Loucy (cell line): Measurements from ENCODE around the gene GAB2.

Source experiments
- H2AFZ ChIP-seq: fragments of 200-600 bp; sonication (generic); 2 replicates; pipeline ENCODE4 v1.6.0; 2016; ENCODE audit warnings: antibody characterized with exemption, mild to moderate bottlenecking, low read length, moderate library complexity
- H3F3A ChIP-seq: fragments of 200-600 bp; 2 replicates; pipeline ENCODE4 v1.6.0; 2016; ENCODE audit warnings: antibody characterized with exemption, low read depth, mild to moderate bottlenecking
- H3K27me3 ChIP-seq: fragments of 200-600 bp; sonication (generic); 2 replicates; pipeline ENCODE4 v1.6.1; 2014; ENCODE audit warnings: low read length, mild to moderate bottlenecking; ENCODE audit not compliant: insufficient read depth, poor library complexity, severe bottlenecking
- H3K36me3 ChIP-seq: fragments of 200-600 bp; sonication (generic); 2 replicates; pipeline ENCODE4 v1.6.1; 2016; ENCODE audit warnings: low read length; ENCODE audit not compliant: insufficient read depth
- H3K4me1 ChIP-seq: fragments of 200-600 bp; sonication (generic); 2 replicates; pipeline ENCODE4 v1.5.1; 2014; ENCODE audit warnings: low read length, mild to moderate bottlenecking; ENCODE audit not compliant: insufficient read depth, poor library complexity, severe bottlenecking
- H3K4me2 ChIP-seq: fragments of 200-600 bp; sonication (generic); 2 replicates; pipeline ENCODE4 v1.6.0; 2014; ENCODE audit warnings: antibody characterized with exemption, low read length, low read depth, mild to moderate bottlenecking; ENCODE audit not compliant: poor library complexity, severe bottlenecking
- H3K4me3 ChIP-seq: fragments of 200-600 bp; sonication (generic); 2 replicates; pipeline ENCODE4 v1.5.1; 2014; ENCODE audit warnings: low read length, mild to moderate bottlenecking, mixed read lengths; ENCODE audit not compliant: poor library complexity, severe bottlenecking
- H3K79me2 ChIP-seq: fragments of 200-600 bp; sonication (generic); 2 replicates; pipeline ENCODE4 v1.6.1; 2014; ENCODE audit warnings: low read length; ENCODE audit not compliant: insufficient read depth
- H3K9ac ChIP-seq: fragments of 200-600 bp; sonication (generic); 2 replicates; pipeline ENCODE4 v1.6.0; 2014; ENCODE audit warnings: mild to moderate bottlenecking, low read depth, low read length, moderate library complexity; ENCODE audit not compliant: poor library complexity, severe bottlenecking
- H3K9me2 ChIP-seq: fragments of 200-600 bp; sonication (generic); replicated peaks from 2 replicates; pipeline ENCODE4 v1.6.1; 2016; ENCODE audit warnings: low read depth, low read length, mixed read lengths
- H3K9me3 ChIP-seq: fragments of 200-600 bp; sonication (generic); 2 replicates; pipeline ENCODE4 v1.6.1; 2014; ENCODE audit warnings: mild to moderate bottlenecking, antibody characterized with exemption, low read length, low read depth; ENCODE audit not compliant: insufficient read depth
- H4K20me1 ChIP-seq: fragments of 200-600 bp; sonication (generic); 2 replicates; pipeline ENCODE4 v1.6.0; 2014; ENCODE audit warnings: antibody characterized with exemption, low read length, mild to moderate bottlenecking; ENCODE audit not compliant: insufficient read depth, poor library complexity, severe bottlenecking
- CTCF ChIP-seq: fragments of 200-600 bp; sonication (generic); conservative IDR thresholded peaks from 2 replicates; pipeline ENCODE4 v1.5.1; 2014; ENCODE audit warnings: mild to moderate bottlenecking, antibody characterized with exemption, low read length
- EZH2phosphoT487 ChIP-seq: fragments of 200-600 bp; IDR thresholded peaks from 2 replicates; pipeline ENCODE4 v1.6.1; 2018; ENCODE audit warnings: antibody characterized with exemption, mild to moderate bottlenecking, moderate library complexity, borderline replicate concordance

Gene GAB2

DNA sequence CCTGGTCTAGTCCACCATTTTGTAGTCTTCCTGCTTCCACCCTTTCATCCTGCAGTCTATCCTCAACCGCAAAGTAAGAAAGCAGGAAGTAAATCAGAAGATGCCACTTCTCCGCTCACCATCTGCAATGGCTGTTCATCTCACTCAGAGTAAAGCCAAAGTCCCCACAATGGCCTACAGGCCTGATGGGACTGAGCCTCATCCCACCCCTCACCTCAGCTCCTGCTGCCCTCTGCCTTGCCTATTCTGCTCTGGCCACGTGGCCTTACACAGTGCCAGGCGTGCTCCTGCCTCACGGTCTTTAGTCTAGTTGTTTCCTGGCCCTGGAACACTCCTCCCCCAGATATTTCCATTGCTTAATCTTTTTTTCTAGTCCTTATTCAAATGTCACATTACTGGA is 133.4 kb downstream of the GAB2 start:
- no peak overlapping the region for H3K9ac ChIP-seq
- no peaks in the 10 kb centered on the region for H3K4me1 ChIP-seq
- H3K79me2 ChIP-seq = no peaks in the 10 kb centered on the region
- H3K36me3 ChIP-seq = no peaks in the 10 kb centered on the region
- H2AFZ ChIP-seq = no peak overlapping the region
- H4K20me1 ChIP-seq = no peaks in the 10 kb centered on the region
- no peak overlapping the region for H3K4me2 ChIP-seq
- H3F3A ChIP-seq = no peaks in the 10 kb centered on the region
- H3K9me2 ChIP-seq = no peaks in the 10 kb centered on the region
- TF ChIP-seq CTCF = no peak
- no peak for TF ChIP-seq EZH2phosphoT487
- no peaks in the 10 kb centered on the region for H3K27me3 ChIP-seq
- no peaks in the 10 kb centered on the region for H3K9me3 ChIP-seq
- no peak overlapping the region for H3K4me3 ChIP-seq

DNA sequence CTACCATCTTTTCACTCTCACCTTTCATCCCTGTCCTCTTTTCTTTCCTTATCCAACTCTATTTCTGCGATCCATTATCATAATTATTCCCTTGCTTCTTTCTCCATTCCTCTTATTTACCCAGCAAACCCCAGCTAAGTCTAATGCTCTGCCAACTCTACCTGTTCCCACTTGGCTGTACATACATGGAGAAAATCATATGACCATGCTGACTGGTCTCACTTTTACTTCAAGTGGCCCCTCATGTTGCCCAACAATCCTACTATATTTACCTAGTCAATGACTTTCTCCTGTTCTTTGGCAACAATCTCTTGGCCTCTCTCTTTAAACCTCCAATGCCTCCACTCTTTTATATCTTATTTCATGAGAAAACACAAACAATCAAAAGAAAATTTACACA is 134.8 kb downstream of the GAB2 start:
- Histone ChIP-seq H3F3A (no peaks in the 10 kb centered on the region), H4K20me1 (no peaks in the 10 kb centered on the region), H3K4me3 (no peak overlapping the region), H3K9me2 (no peaks in the 10 kb centered on the region), H2AFZ (no peak overlapping the region), H3K9me3 (no peaks in the 10 kb centered on the region), H3K36me3 (no peaks in the 10 kb centered on the region), H3K4me1 (no peaks in the 10 kb centered on the region), H3K79me2 (no peaks in the 10 kb centered on the region), H3K4me2 (no peak overlapping the region), H3K9ac (no peak overlapping the region), H3K27me3 (no peaks in the 10 kb centered on the region)
- TF ChIP-seq EZH2phosphoT487 = no peak
- no peak for TF ChIP-seq CTCF

GRCh38 chr11:78281511-78281910 is 136.1 kb downstream of the GAB2 start:
- H2AFZ ChIP-seq = no peak overlapping the region
- H3K4me1 ChIP-seq = no peaks in the 10 kb centered on the region
- no peaks in the 10 kb centered on the region for H3F3A ChIP-seq
- no peak overlapping the region for H3K9ac ChIP-seq
- H3K4me2 ChIP-seq = no peak overlapping the region
- H4K20me1 ChIP-seq = no peaks in the 10 kb centered on the region
- H3K9me3 ChIP-seq = no peaks in the 10 kb centered on the region
- no peaks in the 10 kb centered on the region for H3K9me2 ChIP-seq
- no peaks in the 10 kb centered on the region for H3K36me3 ChIP-seq
- H3K79me2 ChIP-seq = no peaks in the 10 kb centered on the region
- TF ChIP-seq EZH2phosphoT487 (no peak), CTCF (no peak)
- no peaks in the 10 kb centered on the region for H3K27me3 ChIP-seq
- H3K4me3 ChIP-seq = no peak overlapping the region
